ENCODE measurements around the gene XRCC4. TPM values are rescaled to one million over a fixed set of nuclear protein-coding genes. Genes with fewer than 3 reads are reported as not detected.
"Not testable (repeated sequence)": the region's sequence is repeated elsewhere in the genome, so short reads cannot be mapped to it uniquely, and the experiment has no call there.

Gene XRCC4
- 7.0 TPM for total RNA-seq

DNA sequence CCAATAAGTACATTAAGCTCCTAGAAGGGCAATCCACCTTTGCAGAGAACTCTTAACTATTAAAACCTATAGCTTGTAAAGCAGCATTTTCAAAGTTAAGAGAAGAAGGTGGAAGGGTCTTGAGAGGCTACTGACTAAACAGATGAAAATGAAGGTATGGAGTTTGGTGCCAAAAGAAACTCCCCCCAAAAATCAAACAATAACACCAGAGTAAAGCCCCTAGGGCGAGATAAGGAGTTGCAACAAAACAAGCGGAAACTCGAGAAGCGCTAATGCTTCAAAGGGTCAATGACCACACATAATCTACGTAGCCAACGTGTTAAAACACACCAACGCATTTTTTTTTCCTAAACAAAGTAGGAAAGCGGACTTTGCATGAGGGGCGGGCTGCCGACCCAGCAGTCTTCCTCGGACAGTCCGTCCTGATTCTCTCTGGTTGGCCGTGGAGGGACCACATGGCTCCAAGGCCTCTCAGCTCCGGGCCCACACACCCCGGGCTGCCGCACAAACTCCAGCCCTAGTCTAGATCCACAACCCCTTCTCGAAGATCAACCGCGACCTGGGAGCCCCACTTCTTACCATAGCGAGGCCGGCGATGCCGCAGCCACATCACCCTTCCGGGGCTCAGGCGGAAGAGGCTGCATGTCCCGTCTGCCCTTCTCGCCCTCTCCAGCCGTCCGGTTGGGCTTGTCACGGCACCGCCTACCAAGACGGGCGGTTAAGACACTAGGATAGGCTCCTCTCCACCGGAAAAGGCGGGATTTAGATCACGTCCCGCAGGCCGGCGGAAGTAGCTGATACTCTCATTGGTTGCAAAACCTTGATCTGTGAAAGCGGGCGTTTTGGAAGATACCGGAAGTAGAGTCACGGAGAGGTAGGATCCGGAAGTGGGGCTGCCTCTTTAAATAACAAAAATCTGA is at the start of gene XRCC4, which contains the start of gene TMEM167A:
Gene XRCC4, plus strand, starts transcription at position 806 of the 920 bp plus-strand sequence. CDS start 27,373 bp downstream, outside the sequence.
Gene TMEM167A, minus strand, starts transcription at position 653 of the 920 bp plus-strand sequence. Its CDS starts 71 bp downstream, at position 582.
- peak; percentile 98 for DNase-seq (ENCODE audit: low spot score)

GRCh38 chr5:83029912-83030311 is 47.4 kb upstream of the XRCC4 start:
- no peak for DNase-seq (ENCODE audit: low spot score)

- no peak for DNase-seq (ENCODE audit: low spot score)
Measured at GRCh38 chr5:83031381-83031780, 46.0 kb upstream of the XRCC4 start.

GRCh38 chr5:83034036-83034435 is 43.3 kb upstream of the XRCC4 start:
- DNase-seq (ENCODE audit: low spot score), result no peak

DNA sequence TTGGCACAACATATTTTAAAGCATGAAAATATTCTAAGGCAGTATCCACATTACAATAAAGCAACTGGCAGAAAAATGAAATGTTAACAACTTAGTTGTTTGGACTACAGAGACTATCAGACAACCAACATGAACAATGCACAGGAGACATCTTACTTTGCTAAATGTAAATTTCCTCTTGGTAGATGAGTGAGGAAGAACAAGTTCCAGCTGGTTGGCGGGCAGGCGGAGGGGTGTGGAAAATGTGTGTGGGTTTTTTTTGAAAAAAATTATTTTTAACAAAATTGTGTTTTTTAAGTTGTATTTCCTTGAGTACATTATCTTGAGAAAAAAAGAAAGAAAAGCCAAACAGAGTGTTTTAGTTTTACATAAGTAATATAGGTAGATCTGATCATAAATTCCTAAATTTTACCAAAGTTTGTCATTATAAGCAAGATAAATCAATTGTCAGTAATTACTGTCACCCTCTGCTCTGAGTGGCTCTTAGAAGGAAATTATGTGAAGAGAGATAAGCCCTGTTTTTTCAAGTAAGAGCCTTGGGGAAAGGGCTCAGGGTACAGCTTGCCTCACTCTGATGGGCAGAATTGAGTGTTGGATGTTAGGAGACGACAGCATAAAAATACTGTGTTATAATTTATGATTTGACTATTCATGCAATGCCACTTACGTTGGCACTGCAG is 42.7 kb upstream of the XRCC4 start:
- DNase-seq (ENCODE audit: low spot score), result no peak

DNA sequence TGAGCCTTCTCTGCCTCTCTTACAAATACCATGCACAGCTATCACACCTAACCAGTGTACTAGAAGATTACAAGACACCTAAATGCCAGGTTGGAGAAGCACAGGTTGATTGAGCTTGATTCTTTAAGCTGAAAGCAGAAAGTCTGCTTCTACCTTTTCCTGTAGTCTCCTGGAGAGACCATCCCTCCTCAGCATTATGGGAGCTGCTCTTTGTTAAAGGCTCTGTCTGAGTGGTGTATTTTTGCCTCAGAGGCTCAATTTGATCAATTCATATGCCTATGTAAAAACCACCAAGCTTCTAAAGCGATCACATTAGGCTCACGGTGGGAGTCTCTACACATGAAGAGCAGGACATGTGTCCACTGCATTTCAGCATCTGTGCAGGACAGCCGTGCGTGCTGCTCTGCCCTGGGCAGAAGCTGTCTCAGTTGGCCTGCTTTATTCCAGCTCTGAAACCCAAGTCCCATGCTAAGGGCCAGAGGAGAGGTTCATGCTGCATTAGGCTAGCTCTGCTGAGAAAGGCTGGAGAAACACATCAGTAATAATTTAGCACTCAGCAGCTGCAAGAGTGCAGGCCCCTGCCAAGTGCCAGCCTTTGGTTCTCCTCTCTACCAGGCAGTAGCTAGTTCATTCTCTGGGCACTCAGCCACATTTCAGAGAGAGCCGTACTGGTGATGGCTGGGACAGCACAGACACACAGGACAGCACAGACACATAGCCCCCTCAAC is 41.8 kb upstream of the XRCC4 start:
- peak; percentile 52 for DNase-seq (ENCODE audit: low spot score)

DNA sequence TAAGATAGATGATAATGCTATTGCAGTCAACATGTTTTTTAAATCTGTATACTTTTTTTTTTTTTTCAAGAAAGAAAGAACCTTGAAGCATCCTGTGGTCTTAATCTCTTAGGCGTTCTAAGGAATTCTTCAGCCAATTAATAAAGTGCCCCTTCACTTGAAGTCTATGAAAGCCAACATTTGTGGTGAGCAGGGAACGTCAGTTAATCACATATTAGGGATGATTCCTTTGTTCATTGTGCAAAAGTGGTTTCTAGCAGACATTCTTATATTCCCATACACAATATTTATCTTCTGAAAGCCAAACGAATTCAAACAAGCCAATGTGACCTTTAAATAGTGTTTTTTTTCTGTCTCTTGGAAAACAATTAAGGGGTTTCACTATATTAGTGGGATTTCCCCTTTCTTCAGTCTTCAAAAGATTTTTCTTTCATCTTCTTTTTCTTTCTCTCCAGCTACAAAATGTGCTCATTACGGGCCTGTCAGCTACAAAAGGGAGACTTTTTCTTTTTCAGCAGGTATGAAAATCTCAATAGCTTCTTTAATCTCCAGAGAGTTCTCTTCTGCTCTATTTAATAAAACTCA is 40.3 kb upstream of the XRCC4 start:
- no peak for DNase-seq (ENCODE audit: low spot score)

GRCh38 chr5:83038924-83039323 is 38.4 kb upstream of the XRCC4 start:
- no peak for DNase-seq (ENCODE audit: low spot score)

DNA sequence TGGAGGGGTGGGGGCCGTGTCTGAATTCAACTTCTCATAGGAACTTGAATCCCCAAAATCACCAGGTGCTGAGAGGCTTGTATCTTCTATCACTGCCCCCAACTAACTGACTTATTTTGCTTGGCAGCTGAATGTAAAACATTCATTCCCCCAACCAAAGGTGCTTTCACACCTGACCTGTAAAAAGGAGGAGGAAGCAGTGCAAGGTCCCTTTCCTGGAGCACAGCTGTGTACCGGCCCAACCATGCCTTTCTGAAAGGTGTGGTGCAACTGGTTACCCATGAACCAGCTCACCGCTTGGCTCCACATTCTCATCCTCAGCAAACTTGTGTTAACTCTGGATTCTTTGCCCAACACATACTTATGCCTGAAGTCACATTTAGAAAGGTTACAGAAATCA is 34.8 kb upstream of the XRCC4 start:
- no peak for DNase-seq (ENCODE audit: low spot score)

GRCh38 chr5:83044926-83045325 is 32.4 kb upstream of the XRCC4 start:
- no peak for DNase-seq (ENCODE audit: low spot score)

DNA sequence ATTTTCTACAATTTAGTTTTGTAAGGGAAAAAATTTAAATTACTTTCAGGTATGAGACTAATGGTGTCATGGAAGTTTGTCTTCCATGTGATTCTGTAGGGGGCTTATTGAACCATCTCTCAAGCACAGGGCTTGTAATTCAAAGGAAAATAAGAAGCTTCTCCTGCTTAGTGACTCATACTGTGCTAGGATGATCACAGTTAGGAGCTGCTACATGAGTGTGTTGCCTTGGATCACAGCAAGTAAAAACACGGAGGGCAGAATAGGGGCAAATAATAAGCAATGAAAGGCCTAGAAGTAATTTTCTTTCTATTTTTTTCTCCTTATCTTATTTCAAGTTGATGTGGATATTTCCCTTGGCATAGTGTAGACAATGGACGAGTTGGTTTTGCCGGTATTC is 29.1 kb upstream of the XRCC4 start:
- no peak for DNase-seq (ENCODE audit: low spot score)

- no peak for DNase-seq (ENCODE audit: low spot score)
Measured at GRCh38 chr5:83048811-83049210, 28.5 kb upstream of the XRCC4 start.

DNA sequence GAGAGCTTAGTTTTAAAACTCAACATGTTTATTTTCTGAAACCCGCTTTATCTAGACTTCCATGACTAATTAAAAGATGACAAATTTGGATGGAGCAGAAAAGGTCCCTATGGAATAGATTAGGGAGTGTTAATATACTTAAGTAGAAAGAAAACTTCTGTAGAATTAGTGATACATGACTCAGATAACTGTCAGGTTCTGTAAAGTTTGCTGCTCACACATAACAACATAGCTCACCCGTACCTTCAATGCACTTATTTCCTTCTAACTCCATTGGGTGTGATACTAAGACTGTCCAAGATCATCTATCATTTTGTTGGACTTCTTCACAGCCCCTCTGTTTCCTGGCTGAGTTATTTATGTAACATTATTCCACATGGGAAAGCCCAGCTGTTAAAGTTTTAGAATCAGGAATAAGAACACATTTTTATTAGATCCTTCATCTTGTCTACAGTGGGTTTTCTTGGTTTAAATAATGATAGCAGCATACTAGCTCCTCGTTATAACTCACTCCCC is 27.9 kb upstream of the XRCC4 start:
- DNase-seq (ENCODE audit: low spot score), result no peak

DNA sequence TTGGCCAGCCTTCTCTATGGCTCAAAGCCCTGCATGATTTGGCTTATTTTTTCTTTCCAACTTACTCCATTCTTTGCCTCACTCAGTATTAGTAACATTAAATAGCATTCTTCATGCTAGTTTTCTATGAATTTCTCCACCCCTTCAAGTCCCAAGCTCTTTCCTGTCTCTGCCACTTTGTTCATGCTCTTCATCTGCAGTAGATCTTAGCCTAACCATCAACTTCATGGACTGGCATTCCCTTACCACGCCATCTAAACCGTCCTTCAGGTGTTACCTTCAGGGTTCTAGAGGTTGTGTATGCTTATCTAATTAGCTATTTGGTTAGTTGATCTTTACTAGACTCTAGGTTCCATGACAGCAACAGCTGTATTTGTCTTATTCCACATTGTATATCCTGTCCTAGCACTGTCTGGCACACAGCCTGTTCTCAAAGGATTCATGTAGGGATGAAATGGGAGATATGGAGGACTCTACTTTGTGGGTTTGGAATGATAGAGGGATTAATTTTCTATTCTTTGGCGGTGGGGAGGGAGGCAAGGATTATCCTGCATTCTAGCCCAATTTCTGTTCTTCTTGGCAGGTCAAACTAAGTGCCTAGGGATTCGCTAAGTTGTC is 26.5 kb upstream of the XRCC4 start:
- DNase-seq (ENCODE audit: low spot score), result no peak

DNA sequence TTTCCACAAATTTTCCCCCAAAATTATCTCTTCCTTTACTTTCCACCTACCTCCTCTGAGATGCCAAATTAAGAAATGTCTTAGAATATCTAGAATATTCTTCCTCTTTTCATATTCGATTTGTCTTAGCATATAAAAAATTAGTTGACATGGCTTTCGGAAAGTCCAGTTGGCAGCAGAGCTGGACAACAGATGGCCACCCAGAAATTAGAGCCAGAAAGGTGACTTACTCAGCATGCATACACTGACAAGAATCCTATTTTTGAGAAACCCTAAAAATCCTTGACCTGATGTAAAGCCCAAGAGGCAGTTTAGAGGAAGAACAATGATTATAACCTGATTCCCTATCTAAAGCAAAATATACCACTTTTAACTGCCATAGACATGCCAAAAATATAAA is 22.2 kb upstream of the XRCC4 start:
- no peak for DNase-seq (ENCODE audit: low spot score)

- no peak for DNase-seq (ENCODE audit: low spot score)
Measured at GRCh38 chr5:83058726-83059125, 18.6 kb upstream of the XRCC4 start.

GRCh38 chr5:83059341-83059740 is 18.0 kb upstream of the XRCC4 start:
- no peak for DNase-seq (ENCODE audit: low spot score)

DNA sequence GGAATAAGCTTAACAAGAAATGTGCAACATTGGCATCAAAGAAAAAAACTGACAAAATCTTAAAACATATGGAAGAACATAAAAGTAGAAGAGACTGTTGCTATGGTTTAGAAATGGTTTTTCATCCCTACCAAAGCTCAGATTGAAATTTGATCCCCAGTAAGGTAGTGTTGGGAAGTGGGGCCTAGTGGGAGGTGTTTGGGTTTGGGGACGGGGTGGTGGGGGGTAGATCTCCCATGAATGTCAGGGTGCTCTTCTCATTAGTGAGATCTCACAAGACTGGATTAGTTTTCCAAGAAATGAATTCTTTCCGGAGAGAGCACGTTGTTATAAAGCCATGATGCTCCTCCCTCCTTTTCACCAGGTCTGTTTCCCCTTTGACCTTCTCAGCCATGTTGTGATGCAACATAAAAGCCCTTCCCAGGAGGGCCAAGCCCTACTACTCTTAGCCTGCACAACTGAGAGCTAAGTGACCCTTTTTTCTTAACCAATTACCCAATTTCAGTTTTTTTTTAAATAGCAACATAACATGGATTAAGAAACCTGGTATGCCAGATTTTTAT is 10.7 kb upstream of the XRCC4 start:
- DNase-seq (ENCODE audit: low spot score), result no peak

- not testable (repeated sequence) for DNase-seq (ENCODE audit: low spot score)
Measured at GRCh38 chr5:83067377-83067776, 10.0 kb upstream of the XRCC4 start.

GRCh38 chr5:83069096-83069799 is 8.1 kb upstream of the XRCC4 start:
- no peak for DNase-seq (ENCODE audit: low spot score)

Data from ureter (tissue), 1 donor.